H9 (cell line): Measurements from ENCODE around the gene ALPG. TPM values are rescaled to one million over a fixed set of nuclear protein-coding genes. Genes with fewer than 3 reads are reported as not detected.
"Not testable (repeated sequence)": the region's sequence is repeated elsewhere in the genome, so short reads cannot be mapped to it uniquely, and the experiment has no call there.

ENCODE experiments used
- DNase-seq: peaks from one replicate; pipeline ENCODE4 v3.0.0-alpha.2; 2017
- H2AFZ ChIP-seq: one replicate; pipeline ENCODE4 v1.6.1; 2013; ENCODE audit warnings: mild to moderate bottlenecking, low read length, control low read depth, moderate library complexity
- H2AK5ac ChIP-seq: 2 replicates; pipeline ENCODE4 v1.6.1; 2013; ENCODE audit warnings: low read length, control low read depth, mixed read lengths; ENCODE audit not compliant: insufficient read length
- H2BK120ac ChIP-seq: one replicate; pipeline ENCODE4 v1.6.1; 2013; ENCODE audit warnings: low read depth, mild to moderate bottlenecking, low read length, control low read depth, inconsistent platforms; ENCODE audit not compliant: poor library complexity, severe bottlenecking
- H2BK12ac ChIP-seq: 2 replicates; pipeline ENCODE4 v1.6.1; 2013; ENCODE audit warnings: low read length, control low read depth, mixed read lengths, low read depth; ENCODE audit not compliant: insufficient read length
- H2BK15ac ChIP-seq: 2 replicates; pipeline ENCODE4 v1.6.1; 2013; ENCODE audit warnings: low read depth, low read length, control low read depth
- H2BK20ac ChIP-seq: one replicate; pipeline ENCODE4 v1.6.1; 2013; ENCODE audit warnings: low read depth, mild to moderate bottlenecking, low read length, control low read depth, inconsistent platforms; ENCODE audit not compliant: poor library complexity, severe bottlenecking
- H2BK5ac ChIP-seq: 2 replicates; pipeline ENCODE4 v1.6.1; 2013; ENCODE audit warnings: low read length, control low read depth, mixed read lengths; ENCODE audit not compliant: insufficient read length
- H3K14ac ChIP-seq: 2 replicates; pipeline ENCODE4 v1.6.1; 2013; ENCODE audit warnings: low read length, control low read depth; ENCODE audit not compliant: insufficient read depth
- H3K18ac ChIP-seq: 2 replicates; pipeline ENCODE4 v1.6.1; 2013; ENCODE audit warnings: low read depth, mild to moderate bottlenecking, mixed read lengths, low read length, control low read depth; ENCODE audit not compliant: insufficient read length
- H3K23ac ChIP-seq: 2 replicates; pipeline ENCODE4 v1.6.1; 2013; ENCODE audit warnings: low read length, control low read depth, mixed read lengths, low read depth; ENCODE audit not compliant: insufficient read length
- H3K23me2 ChIP-seq: 2 replicates; pipeline ENCODE4 v1.6.1; 2013; ENCODE audit warnings: low read depth, mild to moderate bottlenecking, mixed read lengths, low read length, control low read depth; ENCODE audit not compliant: insufficient read length, poor library complexity, severe bottlenecking
- H3K27ac ChIP-seq: 2 replicates; pipeline ENCODE4 v1.5.1; 2013; ENCODE audit warnings: low read length, control low read depth, mixed read lengths, low read depth; ENCODE audit not compliant: insufficient read length
- H3K27me3 ChIP-seq: 2 replicates; pipeline ENCODE4 v1.6.1; 2013; ENCODE audit warnings: low read length, control low read depth, inconsistent platforms; ENCODE audit not compliant: insufficient read depth
- H3K4ac ChIP-seq: 2 replicates; pipeline ENCODE4 v1.6.1; 2013; ENCODE audit warnings: low read depth, mild to moderate bottlenecking, control low read depth, inconsistent platforms, low read length, moderate library complexity
- H3K4me1 ChIP-seq: 2 replicates; pipeline ENCODE4 v1.6.1; 2013; ENCODE audit warnings: low read length, control low read depth, inconsistent platforms; ENCODE audit not compliant: insufficient read depth
- H3K4me2 ChIP-seq: 2 replicates; pipeline ENCODE4 v1.6.1; 2013; ENCODE audit warnings: low read length, control low read depth, mixed read lengths; ENCODE audit not compliant: insufficient read length, insufficient read depth
- H3K56ac ChIP-seq: 2 replicates; pipeline ENCODE4 v1.6.1; 2013; ENCODE audit warnings: low read depth, mild to moderate bottlenecking, mixed read lengths, low read length, control low read depth; ENCODE audit not compliant: insufficient read length
- H3K79me1 ChIP-seq: 2 replicates; pipeline ENCODE4 v1.6.1; 2013; ENCODE audit warnings: low read depth, mild to moderate bottlenecking, moderate library complexity, low read length, control low read depth, inconsistent platforms; ENCODE audit not compliant: insufficient read depth, poor library complexity, severe bottlenecking
- H3K79me2 ChIP-seq: 2 replicates; pipeline ENCODE4 v1.6.1; 2013; ENCODE audit warnings: low read length, control low read depth, inconsistent platforms; ENCODE audit not compliant: insufficient read depth
- H3K9ac ChIP-seq: 2 replicates; pipeline ENCODE4 v1.6.1; 2013; ENCODE audit warnings: low read length, control low read depth, mixed read lengths; ENCODE audit not compliant: insufficient read length; ENCODE audit errors: extremely low read depth
- H3K9me3 ChIP-seq: one replicate; pipeline ENCODE4 v1.6.1; 2013; ENCODE audit warnings: low read depth, low read length, inconsistent platforms; ENCODE audit not compliant: control insufficient read depth
- H3T11ph ChIP-seq: one replicate; pipeline ENCODE4 v1.6.1; 2013; ENCODE audit warnings: mild to moderate bottlenecking, low read length, control low read depth, inconsistent platforms
- H4K20me1 ChIP-seq: one replicate; pipeline ENCODE4 v1.6.1; 2013; ENCODE audit not compliant: control insufficient read depth, insufficient read length, insufficient read depth
- H4K5ac ChIP-seq: 2 replicates; pipeline ENCODE4 v1.6.1; 2013; ENCODE audit warnings: low read depth, mild to moderate bottlenecking, mixed read lengths, low read length, control low read depth; ENCODE audit not compliant: insufficient read length
- H4K8ac ChIP-seq: replicated peaks from 2 replicates; pipeline ENCODE4 v1.6.1; 2013; ENCODE audit warnings: low read length, control low read depth, mixed read lengths, low read depth; ENCODE audit not compliant: insufficient read length
- H4K91ac ChIP-seq: 2 replicates; pipeline ENCODE4 v1.6.1; 2013; ENCODE audit warnings: low read depth, mild to moderate bottlenecking, moderate library complexity, mixed read lengths, low read length, control low read depth; ENCODE audit not compliant: insufficient read length
- H3K27ac Mint-ChIP-seq, 3 experiments: 2 replicates in 2 of 3; 3 replicates in 1 of 3; pipeline ENCODE4 v1.8.0; 2020 to 2021; ENCODE audit warnings: mixed read lengths in 3 of 3, mild to moderate bottlenecking in 1 of 3, moderate library complexity in 1 of 3
- H3K27me3 Mint-ChIP-seq: 2 replicates; pipeline ENCODE4 v1.8.0; 2021; ENCODE audit warnings: low read depth, mild to moderate bottlenecking, moderate library complexity, mixed read lengths
- H3K36me3 Mint-ChIP-seq, 3 experiments: 2 replicates in 2 of 3; 3 replicates in 1 of 3; pipeline ENCODE4 v1.8.0; 2020 to 2021; ENCODE audit warnings: low read depth in 3 of 3, mixed read lengths in 3 of 3; ENCODE audit not compliant: insufficient read depth in 1 of 3
- H3K4me1 Mint-ChIP-seq, 2 experiments: 2 replicates each; pipeline ENCODE4 v1.8.0; 2020; ENCODE audit warnings: mixed read lengths in 2 of 2
- H3K4me3 Mint-ChIP-seq, 2 experiments: 2 replicates in 1 of 2; 3 replicates in 1 of 2; pipeline ENCODE4 v1.8.0; 2020 to 2021; ENCODE audit warnings: mild to moderate bottlenecking in 2 of 2, mixed read lengths in 2 of 2, moderate library complexity in 1 of 2
- H3K9me3 Mint-ChIP-seq, 2 experiments: 2 replicates in 1 of 2; 3 replicates in 1 of 2; pipeline ENCODE4 v1.8.0; 2020; ENCODE audit warnings: mild to moderate bottlenecking in 2 of 2, mixed read lengths in 2 of 2, moderate library complexity in 1 of 2
- CTCF ChIP-seq: fragments of 200-600 bp; sonication (generic); conservative IDR thresholded peaks from 3 replicates; pipeline ENCODE4 v1.8.0; 2021; ENCODE audit warnings: antibody characterized with exemption, mild to moderate bottlenecking
- WGBS: extraction: QIAGEN DNeasy Blood & Tissue Kit; methylation state at CpG from one replicate; pipeline ENCODE4 v1.1.7; 2013; ENCODE audit warnings: missing lambda C conversion rate, low lambda C conversion rate, mixed read lengths; ENCODE audit not compliant: insufficient read length; ENCODE audit errors: extremely low coverage; 5-methylcytosine and 5-hydroxymethylcytosine counted together
- total RNA-seq: library from RNA; stranded (reverse); gene quantifications from 2 replicates; pipeline ENCODE4 v1.2.1, GENCODE V29; 2021

The ALPG gene
- total RNA-seq, 1 experiment from 2014 or later, result 1.3 TPM

DNA sequence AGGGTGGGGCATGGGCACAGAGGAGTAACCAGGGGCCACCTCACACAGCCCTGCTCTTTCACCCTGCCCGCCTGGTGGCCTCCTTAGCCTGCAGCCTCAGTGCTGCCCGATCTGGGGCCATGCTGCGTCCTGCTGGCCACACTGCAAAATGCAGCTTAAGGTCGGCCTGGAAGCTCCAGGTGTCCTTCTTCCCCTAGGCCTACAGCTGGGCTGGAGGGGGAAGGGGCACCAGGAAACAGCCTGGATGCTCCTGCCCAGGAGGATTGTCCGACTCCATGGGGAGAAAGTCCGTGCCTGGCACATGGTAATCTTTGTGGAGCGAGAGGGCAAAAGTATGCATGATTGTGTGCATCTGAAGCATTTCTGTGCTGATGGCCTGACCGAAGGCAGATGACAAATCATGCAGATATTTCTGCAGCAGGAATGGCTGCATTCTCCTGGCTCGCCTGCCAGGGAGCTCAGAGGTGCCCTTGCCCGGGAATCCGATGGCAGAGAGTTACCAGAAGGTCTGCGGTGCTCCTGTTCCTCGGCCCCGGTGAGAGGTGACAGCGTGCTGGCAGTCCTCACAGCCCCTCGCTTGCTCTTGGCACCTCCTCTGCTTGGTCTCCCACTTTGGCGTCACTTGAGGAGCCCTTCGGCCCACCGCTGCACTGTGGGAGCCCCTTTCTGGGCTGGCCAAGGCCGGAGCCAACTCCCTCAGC, 40.9 kb upstream of the ALPG start:
- Histone ChIP-seq H4K8ac (no peak overlapping the region), H3T11ph (no peak overlapping the region), H3K79me1 (no peaks in the 10 kb centered on the region), H3K4me1 (peaks cover 3% of the 10 kb centered on the region; the same call in 1 of the 2 replicates), H4K5ac (no peak overlapping the region), H3K79me2 (no peaks in the 10 kb centered on the region), H2BK12ac (no peak overlapping the region), H2BK5ac (no peak overlapping the region), H2BK20ac (no peak overlapping the region), H4K91ac (no peak overlapping the region), H3K27me3 (no peaks in the 10 kb centered on the region), H2AK5ac (no peak overlapping the region), H2AFZ (no peak overlapping the region), H3K9me3 (no peaks in the 10 kb centered on the region), H3K23ac (no peak overlapping the region), H3K4me2 (no peak overlapping the region), H3K56ac (no peak overlapping the region), H3K4ac (no peak overlapping the region), H3K23me2 (no peaks in the 10 kb centered on the region), H3K27ac (no peak overlapping the region), H3K14ac (no peak overlapping the region), H3K18ac (no peak overlapping the region), H2BK15ac (no peak overlapping the region), H4K20me1 (no peaks in the 10 kb centered on the region), H2BK120ac (no peak overlapping the region), H3K9ac (no peak overlapping the region)
- Mint-ChIP-seq H3K4me1 (peaks cover 19 to 43% of the 10 kb centered on the region in 2 experiments), H3K36me3 (peaks cover 2 to 6% (median 2%) of the 10 kb centered on the region in 3 experiments; a peak in 5 of 7 replicates), H3K27me3 (peaks cover 4% of the 10 kb centered on the region), H3K4me3 (no peak overlapping the region), H3K9me3 (peaks cover 0 to 5% of the 10 kb centered on the region in 2 experiments; a peak in 1 of 5 replicates), H3K27ac (no peak overlapping the region)
- peak; percentile 84 for DNase-seq
- TF ChIP-seq CTCF, result peak; percentile 67
- whole genome bisulfite sequencing, result no CpG with 5 or more reads among the region's 20 CpGs

GRCh38 chr2:232366461-232366860, 40.2 kb upstream of the ALPG start:
- not testable (repeated sequence) for H3K9ac ChIP-seq, H3K79me1 ChIP-seq, H2BK120ac ChIP-seq, H2AK5ac ChIP-seq, H3K9me3 ChIP-seq, H3T11ph ChIP-seq, H3K4ac ChIP-seq, H3K9me3 Mint-ChIP-seq, H3K4me1 ChIP-seq, H2AFZ ChIP-seq, H3K14ac ChIP-seq, H4K91ac ChIP-seq, H3K56ac ChIP-seq, H3K27me3 Mint-ChIP-seq, H3K36me3 Mint-ChIP-seq, H3K27ac Mint-ChIP-seq, H2BK12ac ChIP-seq, H3K18ac ChIP-seq, H3K79me2 ChIP-seq, H4K8ac ChIP-seq, H4K5ac ChIP-seq, H3K4me3 Mint-ChIP-seq, H2BK20ac ChIP-seq, H3K27me3 ChIP-seq, H2BK15ac ChIP-seq, H4K20me1 ChIP-seq, H3K23me2 ChIP-seq, H2BK5ac ChIP-seq, H3K23ac ChIP-seq, H3K4me2 ChIP-seq, H3K27ac ChIP-seq
- WGBS, result no CpG with 5 or more reads among the region's 23 CpGs
- H3K4me1 Mint-ChIP-seq, result peaks cover 19 to 43% of the 10 kb centered on the region in 2 experiments
- peak; percentile 23 for DNase-seq
